Naive thymus-derived CD8-positive, alpha-beta T cell (primary cell): ENCODE measurements around the gene RPA4. TPM values are rescaled to one million over a fixed set of nuclear protein-coding genes. Genes with fewer than 3 reads are reported as not detected.

Experiments
- ATAC-seq, 2 donors: fragments of 150-1000 bp; cut with Tn5 transposase in 1 of 2; sonication (Bioruptor Pico), chemical (Tn5 transposase) in 1 of 2; 1 replicate in 1 of 2; 2 replicates in 1 of 2; pipeline ENCODE4 v1.10.0; 2021; ENCODE audit warnings: mild to moderate bottlenecking in 2 of 2, moderate library complexity in 2 of 2
- POLR2A ChIA-PET: fragments of 350-600 bp; sonication (Branson Sonifier 250); formaldehyde crosslinking; loops from one replicate; lab custom pipeline; 2021; ENCODE audit warnings: antibody characterized with exemption; lab: Charles Lee
- DNase-seq, 10 donors: peaks; one replicate each; pipeline versions ENCODE4 v3.0.0 to v3.0.0-alpha.2; 2020 to 2022
- H3K27ac Mint-ChIP-seq, 10 donors: one replicate each; pipeline ENCODE4 v1.8.0; 2020 to 2022; ENCODE audit warnings: mild to moderate bottlenecking in 10 of 10, mixed read lengths in 10 of 10, moderate library complexity in 4 of 10, inconsistent platforms in 1 of 10
- H3K27me3 Mint-ChIP-seq, 5 donors: one replicate each; pipeline ENCODE4 v1.8.0; 2021 to 2022; ENCODE audit warnings: mixed read lengths in 5 of 5
- H3K36me3 Mint-ChIP-seq, 3 donors: one replicate each; pipeline ENCODE4 v1.8.0; 2020 to 2022; ENCODE audit warnings: mixed read lengths in 3 of 3, mild to moderate bottlenecking in 2 of 3, inconsistent platforms in 1 of 3
- H3K4me1 Mint-ChIP-seq, 4 donors: one replicate each; pipeline ENCODE4 v1.8.0; 2021 to 2022; ENCODE audit warnings: mixed read lengths in 4 of 4
- H3K4me3 Mint-ChIP-seq, 10 donors: one replicate each; pipeline ENCODE4 v1.8.0; 2020 to 2022; ENCODE audit warnings: mild to moderate bottlenecking in 10 of 10, mixed read lengths in 10 of 10, moderate library complexity in 6 of 10, inconsistent platforms in 1 of 10
- H3K9me3 Mint-ChIP-seq, 9 donors: one replicate each; pipeline ENCODE4 v1.8.0; 2020 to 2022; ENCODE audit warnings: mixed read lengths in 9 of 9, mild to moderate bottlenecking in 3 of 9, inconsistent platforms in 1 of 9, moderate library complexity in 1 of 9
- polyA plus RNA-seq, 3 donors: library from polyadenylated mRNA; unstranded; fragments of 300-500 nt; fragmentation: Illumina TruSeq; gene quantifications; one replicate each; pipeline ENCODE4 v1.2.3, GENCODE V29; 2021
- total RNA-seq, 8 experiments: library from RNA in 2 of 8; stranded (reverse) in 2 of 8; gene quantifications; one replicate each; pipeline ENCODE4 v1.2.3 and lab custom pipeline; 2021 to 2026

The RPA4 gene
- total and polyA plus RNA-seq, 5 experiments from 2014 or later: 0.09 to 0.41 (median 0.31) TPM; not detected in 2

DNA sequence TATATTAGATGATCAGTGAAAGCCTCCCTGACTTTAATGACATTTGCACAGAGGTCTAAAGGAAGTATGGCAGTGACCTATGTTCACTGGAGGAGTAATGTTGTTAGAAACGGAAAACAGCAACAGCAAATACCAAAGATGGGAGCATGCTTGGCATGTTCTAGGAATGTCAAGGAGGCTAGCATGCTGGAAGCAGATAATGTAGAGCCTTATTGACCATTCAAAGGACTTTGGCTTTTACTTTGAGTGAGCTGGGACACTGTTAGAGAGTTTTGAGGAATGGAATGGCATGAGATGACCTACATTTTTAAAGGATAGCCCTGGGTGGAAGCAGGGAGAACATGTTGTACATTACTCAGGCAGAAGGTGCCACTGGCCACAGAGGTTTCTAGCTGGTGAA, 6.0 kb downstream of the RPA4 start:
- Mint-ChIP-seq H3K27ac (no peak overlapping the region), H3K9me3 (peaks cover 0 to 2% (median 0%) of the 10 kb centered on the region in 9 donors), H3K27me3 (no peaks in the 10 kb centered on the region), H3K36me3 (peaks cover 0 to 4% (median 1%) of the 10 kb centered on the region in 3 donors), H3K4me3 (no peak overlapping the region), H3K4me1 (peaks cover 0 to 1% (median 0%) of the 10 kb centered on the region in 4 donors)
- POLR2A ChIA-PET: no interaction called here
- no peak for ATAC-seq
- DNase-seq: no peak

GRCh38 chrX:96906741-96907140, 23.0 kb downstream of the RPA4 start:
- ATAC-seq: no peak
- POLR2A ChIA-PET: no interaction called here
- H3K27me3 Mint-ChIP-seq: no peaks in the 10 kb centered on the region
- no peaks in the 10 kb centered on the region for H3K4me1 Mint-ChIP-seq
- H3K4me3 Mint-ChIP-seq: no peak overlapping the region
- H3K9me3 Mint-ChIP-seq: peaks cover 0 to 7% (median 0%) of the 10 kb centered on the region in 9 donors
- H3K36me3 Mint-ChIP-seq: peaks cover 0 to 1% (median 0%) of the 10 kb centered on the region in 3 donors
- DNase-seq: no peak
- no peak overlapping the region for H3K27ac Mint-ChIP-seq

- peaks cover 0 to 4% (median 0%) of the 10 kb centered on the region in 3 donors for H3K36me3 Mint-ChIP-seq
- H3K27me3 Mint-ChIP-seq: no peaks in the 10 kb centered on the region
- H3K4me3 Mint-ChIP-seq: no peak overlapping the region
- H3K9me3 Mint-ChIP-seq: no peaks in the 10 kb centered on the region
- no peaks in the 10 kb centered on the region for H3K4me1 Mint-ChIP-seq
- no peak for DNase-seq
- H3K27ac Mint-ChIP-seq: no peak overlapping the region
- no peak for ATAC-seq
- POLR2A ChIA-PET: no interaction called here
Observed at GRCh38 chrX:96907516-96908272, 24.0 kb downstream of the RPA4 start.

GRCh38 chrX:96909291-96909690, 25.6 kb downstream of the RPA4 start:
- Mint-ChIP-seq H3K27me3 (no peaks in the 10 kb centered on the region), H3K36me3 (peaks cover 0 to 6% (median 0%) of the 10 kb centered on the region in 3 donors), H3K4me3 (no peak overlapping the region), H3K4me1 (no peaks in the 10 kb centered on the region), H3K9me3 (no peaks in the 10 kb centered on the region), H3K27ac (no peak overlapping the region)
- no peak for ATAC-seq
- POLR2A ChIA-PET: no interaction called here
- no peak for DNase-seq

DNA sequence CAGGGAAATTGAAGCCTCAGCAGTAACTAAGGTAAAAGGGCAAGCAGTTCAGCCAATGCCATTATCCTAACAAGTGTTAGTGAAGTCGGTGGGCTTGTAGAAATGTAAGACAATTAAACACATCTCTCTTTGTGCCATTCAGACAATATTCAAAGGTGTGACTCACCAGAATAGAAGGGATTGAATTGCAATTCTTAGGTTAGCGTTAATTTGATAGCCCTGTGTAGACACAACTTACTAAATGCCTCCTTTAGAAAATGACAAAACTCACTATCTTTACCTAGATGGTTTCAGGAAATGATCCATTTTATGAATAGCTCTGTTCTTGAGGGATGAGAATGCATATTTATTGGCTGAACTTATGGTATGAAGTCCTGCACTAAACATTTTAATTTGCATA, 35.2 kb downstream of the RPA4 start:
- Mint-ChIP-seq H3K27ac (no peak overlapping the region), H3K9me3 (peaks cover 0 to 1% (median 0%) of the 10 kb centered on the region in 9 donors), H3K27me3 (no peaks in the 10 kb centered on the region), H3K4me1 (no peaks in the 10 kb centered on the region), H3K36me3 (peaks cover 4 to 18% (median 13%) of the 10 kb centered on the region in 3 donors), H3K4me3 (no peak overlapping the region)
- ATAC-seq (no peak), DNase-seq (no peak)
- POLR2A ChIA-PET: no interaction called here

- H3K27ac Mint-ChIP-seq: no peak overlapping the region
- POLR2A ChIA-PET: no interaction called here
- peaks cover 4 to 18% (median 13%) of the 10 kb centered on the region in 3 donors for H3K36me3 Mint-ChIP-seq
- H3K27me3 Mint-ChIP-seq: no peaks in the 10 kb centered on the region
- DNase-seq (no peak), ATAC-seq (no peak)
- no peaks in the 10 kb centered on the region for H3K4me1 Mint-ChIP-seq
- peaks cover 0 to 1% (median 0%) of the 10 kb centered on the region in 9 donors for H3K9me3 Mint-ChIP-seq
- H3K4me3 Mint-ChIP-seq: no peak overlapping the region
Observed at GRCh38 chrX:96919672-96920071, 36.0 kb downstream of the RPA4 start.

- H3K9me3 Mint-ChIP-seq: peaks cover 0 to 11% (median 0%) of the 10 kb centered on the region in 9 donors
- peaks cover 9 to 16% (median 12%) of the 10 kb centered on the region in 3 donors for H3K36me3 Mint-ChIP-seq
- H3K4me1 Mint-ChIP-seq: peaks cover 0 to 2% (median 0%) of the 10 kb centered on the region in 4 donors
- H3K27ac Mint-ChIP-seq: no peak overlapping the region
- DNase-seq: no peak
- no peaks in the 10 kb centered on the region for H3K27me3 Mint-ChIP-seq
- H3K4me3 Mint-ChIP-seq: no peak overlapping the region
- no peak for ATAC-seq
- POLR2A ChIA-PET: no interaction called here
Observed at GRCh38 chrX:96924581-96924980, 40.9 kb downstream of the RPA4 start.

DNA sequence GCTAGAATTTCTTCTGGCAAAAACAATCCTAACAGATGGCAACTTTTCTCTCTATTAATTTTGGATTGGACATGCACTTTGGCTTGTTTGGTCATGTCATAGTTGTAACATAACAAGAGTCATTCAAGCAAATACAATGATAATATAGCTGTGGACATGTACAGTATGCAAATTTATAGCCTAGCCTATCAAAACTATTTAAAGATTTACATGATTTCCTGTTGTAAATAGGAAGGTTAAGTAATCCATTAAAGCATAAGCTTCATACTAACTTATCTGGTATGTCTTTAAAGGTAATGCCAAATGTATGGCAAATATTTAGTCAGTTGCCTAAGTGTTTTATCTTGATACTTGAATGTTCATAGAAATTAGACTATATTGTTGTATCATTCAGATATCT, 45.3 kb downstream of the RPA4 start:
- DNase-seq: no peak
- H3K36me3 Mint-ChIP-seq: peaks cover 0 to 8% (median 6%) of the 10 kb centered on the region in 3 donors
- peaks cover 0 to 2% (median 0%) of the 10 kb centered on the region in 4 donors for H3K4me1 Mint-ChIP-seq
- H3K4me3 Mint-ChIP-seq: no peak overlapping the region
- H3K27me3 Mint-ChIP-seq: no peaks in the 10 kb centered on the region
- H3K27ac Mint-ChIP-seq: no peak overlapping the region
- H3K9me3 Mint-ChIP-seq: peaks cover 0 to 11% (median 0%) of the 10 kb centered on the region in 9 donors
- POLR2A ChIA-PET: no interaction called here
- ATAC-seq: no peak

Other genes starting within 250 kb of the RPA4 start
- 1 to 10 TPM; 6.1 TPM for gene DIAPH2, start 199.1 kb upstream of the RPA4 start, total RNA-seq
- 1 to 10 TPM; 4.2 to 5.9 (median 5.5) TPM for gene DIAPH2, start 199.1 kb upstream of the RPA4 start, polyA plus RNA-seq